Lower leg skin (tissue), 3 donors: ENCODE measurements around the gene PNRC1.

ENCODE experiments used
- POLR2A ChIP-seq, 2 donors: fragments of 450-650 bp; IDR thresholded peaks; one replicate each; pipeline ENCODE4 v1.6.1; 2016 to 2017; ENCODE audit warnings: antibody characterized with exemption in 2 of 2, mild to moderate bottlenecking in 1 of 2, moderate library complexity in 1 of 2
- TF ChIP-seq, protein P1 (sequence below), 3 donors: fragments of 450-650 bp; IDR thresholded peaks; one replicate each; pipeline ENCODE4 v1.5.1; 2016; ENCODE audit warnings: antibody characterized with exemption in 3 of 3, mild to moderate bottlenecking in 3 of 3, moderate library complexity in 2 of 3

DNA sequence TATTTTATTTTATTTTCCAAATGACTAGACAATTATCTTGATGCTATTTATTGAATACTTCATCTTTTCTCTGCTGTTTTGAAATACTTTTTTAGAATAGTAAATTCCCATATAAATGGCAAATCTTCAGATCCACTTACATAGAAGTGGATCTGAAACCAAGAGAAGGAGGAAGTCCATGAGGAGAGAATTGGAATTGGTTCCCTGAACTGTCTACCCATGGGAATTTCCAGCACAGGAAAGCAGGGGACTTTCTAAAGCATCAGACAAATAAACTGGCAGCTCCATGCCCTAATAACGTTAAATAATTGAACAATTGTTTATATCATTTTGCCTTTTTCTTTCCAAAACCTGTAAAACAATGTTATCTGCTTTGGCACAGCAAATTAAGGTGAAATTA, 47.1 kb upstream of the PNRC1 start:
- TF ChIP-seq, protein P1, sequence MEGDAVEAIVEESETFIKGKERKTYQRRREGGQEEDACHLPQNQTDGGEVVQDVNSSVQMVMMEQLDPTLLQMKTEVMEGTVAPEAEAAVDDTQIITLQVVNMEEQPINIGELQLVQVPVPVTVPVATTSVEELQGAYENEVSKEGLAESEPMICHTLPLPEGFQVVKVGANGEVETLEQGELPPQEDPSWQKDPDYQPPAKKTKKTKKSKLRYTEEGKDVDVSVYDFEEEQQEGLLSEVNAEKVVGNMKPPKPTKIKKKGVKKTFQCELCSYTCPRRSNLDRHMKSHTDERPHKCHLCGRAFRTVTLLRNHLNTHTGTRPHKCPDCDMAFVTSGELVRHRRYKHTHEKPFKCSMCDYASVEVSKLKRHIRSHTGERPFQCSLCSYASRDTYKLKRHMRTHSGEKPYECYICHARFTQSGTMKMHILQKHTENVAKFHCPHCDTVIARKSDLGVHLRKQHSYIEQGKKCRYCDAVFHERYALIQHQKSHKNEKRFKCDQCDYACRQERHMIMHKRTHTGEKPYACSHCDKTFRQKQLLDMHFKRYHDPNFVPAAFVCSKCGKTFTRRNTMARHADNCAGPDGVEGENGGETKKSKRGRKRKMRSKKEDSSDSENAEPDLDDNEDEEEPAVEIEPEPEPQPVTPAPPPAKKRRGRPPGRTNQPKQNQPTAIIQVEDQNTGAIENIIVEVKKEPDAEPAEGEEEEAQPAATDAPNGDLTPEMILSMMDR (IDR thresholded peaks at IDR 0.05), result no peak
- no peak for TF ChIP-seq POLR2A (IDR thresholded peaks at IDR 0.05)
